Measurements from ENCODE around the gene KCTD10.
"Not testable (repeated sequence)": the region's sequence is repeated elsewhere in the genome, so short reads cannot be mapped to it uniquely, and the experiment has no call there.

Gene KCTD10

DNA sequence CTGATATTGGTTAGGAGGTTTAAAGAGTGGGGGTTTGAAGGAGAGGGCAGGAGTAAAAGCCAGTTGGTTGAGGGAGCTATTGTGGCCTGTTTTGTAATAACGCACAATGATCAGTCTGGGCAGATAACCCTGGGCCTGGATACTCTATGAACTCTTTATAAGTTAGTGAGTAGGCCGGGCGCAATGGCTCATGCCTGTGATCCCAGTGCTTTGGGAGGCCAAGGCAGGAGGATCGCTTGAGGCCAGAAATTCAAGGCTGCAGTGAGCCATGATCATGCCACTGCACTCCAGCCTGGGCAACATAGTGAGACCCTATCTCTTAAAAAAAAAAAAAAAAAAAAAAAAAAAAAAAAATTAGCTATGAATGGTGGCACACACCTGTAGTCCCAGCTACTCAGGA, 71.0 kb downstream of the KCTD10 start:
- not testable (repeated sequence) for DNase-seq (ENCODE audit: low read depth)

DNA sequence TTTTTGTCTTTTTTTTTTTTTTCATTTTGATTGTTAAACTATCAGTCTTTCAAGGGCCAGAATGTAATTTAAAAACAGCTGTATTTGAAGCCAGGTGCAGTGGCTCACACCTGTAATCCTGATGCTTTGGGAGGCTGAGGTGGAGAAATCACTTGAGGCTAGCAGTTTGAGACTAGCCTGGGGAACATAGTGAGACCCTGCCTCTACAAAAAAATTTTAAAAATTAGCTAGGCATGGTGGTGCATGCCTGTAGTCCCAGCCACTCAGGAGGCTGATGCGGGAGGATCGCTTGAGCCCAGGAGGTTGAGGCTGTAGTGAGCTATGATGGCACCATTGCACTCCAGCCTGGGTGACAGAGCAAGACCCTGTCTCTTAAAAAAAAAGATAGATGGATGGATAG, 72.3 kb downstream of the KCTD10 start:
- not testable (repeated sequence) for DNase-seq (ENCODE audit: low read depth)

Measured in stimulated activated CD8-positive, alpha-beta memory T cell treated with anti-CD3 and anti-CD28 coated beads, Interleukin-12 subunit alpha, Interleukin-12 subunit beta, amount 100 ng/mL, for 1 hour (primary cell).